ENCODE data around the gene RGS6. TPM values are rescaled to one million over a fixed set of nuclear protein-coding genes. Genes with fewer than 3 reads are reported as not detected.

RGS6 gene
- total RNA-seq, 2 donors from 2014 or later = 3.2 TPM; not detected in 1

- H3K27ac ChIP-seq = no peak overlapping the region
- no peaks in the 10 kb centered on the region for H3K9me3 ChIP-seq
- WGBS = 75% methylated on average over 8 of the region's 8 CpGs
- no peak overlapping the region for H3K4me3 ChIP-seq
- H3K27me3 ChIP-seq (replicated peaks; ENCODE audit: insufficient read depth) = peaks cover 6% of the 10 kb centered on the region
- no peaks in the 10 kb centered on the region for H3K36me3 ChIP-seq
- H3K4me1 ChIP-seq (replicated peaks) = no peaks in the 10 kb centered on the region
- TF ChIP-seq CTCF (IDR thresholded peaks at IDR 0.05) = no peak
- no peak for TF ChIP-seq POLR2AphosphoS5 (IDR thresholded peaks at IDR 0.05)
- no peak for TF ChIP-seq POLR2A (IDR thresholded peaks at IDR 0.05)
- intact Hi-C loops (cut with DNase I) = no loop called here
- no peak for DNase-seq (ENCODE audit: low spot score)
These were observed 616.8 kb downstream of the RGS6 start for GRCh38 chr14:72549026-72549425.

- intact Hi-C loops (cut with DNase I) = no loop called here
- Histone ChIP-seq H3K27ac (no peak overlapping the region), H3K36me3 (no peaks in the 10 kb centered on the region), H3K9me3 (no peaks in the 10 kb centered on the region), H3K4me3 (no peak overlapping the region), H3K27me3 (replicated peaks; ENCODE audit: insufficient read depth) (peaks cover 6% of the 10 kb centered on the region), H3K4me1 (replicated peaks) (no peaks in the 10 kb centered on the region)
- 35% methylated on average over 6 of the region's 6 CpGs for WGBS
- TF ChIP-seq POLR2A (IDR thresholded peaks at IDR 0.05) = no peak
- TF ChIP-seq POLR2AphosphoS5 (IDR thresholded peaks at IDR 0.05) = no peak
- no peak for TF ChIP-seq CTCF (IDR thresholded peaks at IDR 0.05)
- no peak for DNase-seq (ENCODE audit: low spot score)
These were observed 617.6 kb downstream of the RGS6 start for GRCh38 chr14:72549854-72550253.

- no peak overlapping the region for H3K27ac ChIP-seq
- peaks cover 6% of the 10 kb centered on the region for H3K27me3 ChIP-seq (replicated peaks; ENCODE audit: insufficient read depth)
- H3K4me3 ChIP-seq = no peak overlapping the region
- DNase-seq (ENCODE audit: low spot score) = no peak
- intact Hi-C loops (cut with DNase I) = no loop called here
- H3K36me3 ChIP-seq = no peaks in the 10 kb centered on the region
- 94% methylated on average over 4 of the region's 4 CpGs for WGBS
- no peaks in the 10 kb centered on the region for H3K9me3 ChIP-seq
- no peak for TF ChIP-seq POLR2A (IDR thresholded peaks at IDR 0.05)
- no peak for TF ChIP-seq POLR2AphosphoS5 (IDR thresholded peaks at IDR 0.05)
- TF ChIP-seq CTCF (IDR thresholded peaks at IDR 0.05) = no peak
- H3K4me1 ChIP-seq (replicated peaks) = no peaks in the 10 kb centered on the region
These were observed 618.3 kb downstream of the RGS6 start for GRCh38 chr14:72550513-72550912.

GRCh38 chr14:72552236-72552635 is 620.0 kb downstream of the RGS6 start:
- TF ChIP-seq POLR2AphosphoS5 (IDR thresholded peaks at IDR 0.05) (no peak), POLR2A (IDR thresholded peaks at IDR 0.05) (no peak), CTCF (IDR thresholded peaks at IDR 0.05) (no peak)
- no peaks in the 10 kb centered on the region for H3K4me1 ChIP-seq (replicated peaks)
- 62% methylated on average over 5 of the region's 5 CpGs for WGBS
- no peak overlapping the region for H3K4me3 ChIP-seq
- H3K36me3 ChIP-seq = no peaks in the 10 kb centered on the region
- DNase-seq (ENCODE audit: low spot score) = no peak
- H3K27ac ChIP-seq = no peak overlapping the region
- peaks cover 6% of the 10 kb centered on the region for H3K27me3 ChIP-seq (replicated peaks; ENCODE audit: insufficient read depth)
- no peaks in the 10 kb centered on the region for H3K9me3 ChIP-seq
- intact Hi-C loops (cut with DNase I) = no loop called here

- TF ChIP-seq CTCF (IDR thresholded peaks at IDR 0.05) = no peak
- no peak for TF ChIP-seq POLR2A (IDR thresholded peaks at IDR 0.05)
- no peak for TF ChIP-seq POLR2AphosphoS5 (IDR thresholded peaks at IDR 0.05)
- Histone ChIP-seq H3K4me1 (replicated peaks) (no peaks in the 10 kb centered on the region), H3K27me3 (replicated peaks; ENCODE audit: insufficient read depth) (peaks cover 6% of the 10 kb centered on the region), H3K27ac (no peak overlapping the region), H3K4me3 (no peak overlapping the region), H3K36me3 (no peaks in the 10 kb centered on the region), H3K9me3 (no peaks in the 10 kb centered on the region)
- 51% methylated on average over 8 of the region's 8 CpGs for WGBS
- DNase-seq (ENCODE audit: low spot score) = no peak
- intact Hi-C loops (cut with DNase I) = no loop called here
These were observed 620.9 kb downstream of the RGS6 start for GRCh38 chr14:72553161-72553560.
